ENCODE measurements around the gene RGCC. TPM values are rescaled to one million over a fixed set of nuclear protein-coding genes. Genes with fewer than 3 reads are reported as not detected.

RGCC gene
- polyA plus RNA-seq, 4 donors: 2.2 to 10.8 (median 7.2) TPM

DNA sequence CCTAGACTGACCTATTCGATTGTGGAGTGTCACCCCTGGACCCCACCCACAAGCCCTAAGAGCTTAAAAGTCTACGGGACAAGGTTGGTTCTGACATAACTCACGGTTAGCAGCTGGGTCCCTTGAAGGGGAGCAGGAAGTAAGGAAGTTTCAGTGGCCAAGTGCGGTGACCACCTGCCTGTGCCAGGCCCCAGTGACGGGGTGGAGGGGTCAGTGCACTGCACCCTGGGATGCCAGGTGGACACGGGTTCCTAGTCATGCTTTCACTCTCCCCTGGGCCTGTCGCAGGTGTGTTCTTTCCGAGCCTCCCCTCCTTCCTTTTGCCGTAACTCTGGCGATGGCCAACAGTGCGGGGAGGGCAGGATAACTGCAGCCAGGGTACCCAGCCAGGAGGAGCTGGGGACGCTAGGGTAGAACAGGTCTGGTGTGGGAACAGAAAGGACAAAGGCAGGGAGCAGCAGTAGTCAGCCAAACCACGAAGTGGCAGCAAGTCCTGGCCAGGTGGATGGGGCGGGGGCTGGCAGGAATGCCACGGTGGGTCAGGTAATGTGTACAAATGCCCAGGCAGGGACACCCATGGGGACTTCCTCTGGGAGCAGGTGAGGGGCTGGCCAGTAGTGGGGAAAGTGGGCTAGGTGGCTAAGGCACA is 58.3 kb downstream of the RGCC start:
- Histone ChIP-seq H3K27ac (ENCODE audit: low read depth in 1 of 3, low read length in 2 of 3) (no peak overlapping the region), H3K36me3 (ENCODE audit: control insufficient read depth in 3 of 3, insufficient read depth in 2 of 3, low read depth in 1 of 3, low read length in 3 of 3) (no peaks in the 10 kb centered on the region), H3K4me1 (ENCODE audit: control insufficient read depth in 3 of 3, insufficient read depth in 2 of 3, low read depth in 1 of 3, low read length in 2 of 3) (no peaks in the 10 kb centered on the region), H3K27me3 (ENCODE audit: control insufficient read depth in 3 of 3, insufficient read depth in 3 of 3, low read length in 3 of 3) (no peaks in the 10 kb centered on the region), H3K4me3 (ENCODE audit: low read depth in 1 of 3, low read length in 3 of 3) (no peak overlapping the region), H3K9me3 (ENCODE audit: control insufficient read depth in 2 of 2, insufficient read depth in 1 of 2, low read depth in 1 of 2, low read length in 1 of 2) (peaks cover 0 to 7% of the 10 kb centered on the region in 2 donors)
- 85 to 88% (median 86%) methylated on average over 15 of the region's 15 CpGs for WGBS, 3 donors
- FAIRE-seq (no peak), DNase-seq (no peak)

DNA sequence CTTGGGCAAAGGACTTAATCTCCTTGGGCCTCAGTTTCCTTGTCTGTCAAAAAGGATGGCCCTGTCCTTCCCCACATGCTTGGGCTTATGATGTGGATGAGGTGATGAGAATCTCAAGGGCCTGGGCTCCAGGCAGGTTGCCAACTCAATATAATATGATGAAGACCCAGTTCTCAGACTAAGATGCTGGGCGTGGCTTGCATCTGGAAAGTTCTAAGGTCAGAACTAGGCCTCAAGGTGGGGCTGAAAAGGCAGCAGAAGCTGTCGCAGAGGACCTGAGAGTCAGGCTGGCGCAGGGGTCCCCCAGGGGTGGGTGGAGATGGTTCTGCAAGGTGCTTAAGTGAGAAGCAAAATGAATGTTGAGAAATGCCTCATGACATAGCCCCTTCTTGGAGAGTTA is 58.8 kb downstream of the RGCC start:
- H3K27me3 ChIP-seq (ENCODE audit: control insufficient read depth in 3 of 3, insufficient read depth in 3 of 3, low read length in 3 of 3): no peaks in the 10 kb centered on the region
- DNase-seq: no peak
- H3K27ac ChIP-seq (ENCODE audit: low read depth in 1 of 3, low read length in 2 of 3): no peak overlapping the region
- H3K4me1 ChIP-seq (ENCODE audit: control insufficient read depth in 3 of 3, insufficient read depth in 2 of 3, low read depth in 1 of 3, low read length in 2 of 3): no peaks in the 10 kb centered on the region
- no peaks in the 10 kb centered on the region for H3K36me3 ChIP-seq (ENCODE audit: control insufficient read depth in 3 of 3, insufficient read depth in 2 of 3, low read depth in 1 of 3, low read length in 3 of 3)
- WGBS, 3 donors: 81 to 88% (median 85%) methylated on average over 3 of the region's 3 CpGs
- FAIRE-seq: no peak
- no peak overlapping the region for H3K4me3 ChIP-seq (ENCODE audit: low read depth in 1 of 3, low read length in 3 of 3)
- peaks cover 0 to 7% of the 10 kb centered on the region in 2 donors for H3K9me3 ChIP-seq (ENCODE audit: control insufficient read depth in 2 of 2, insufficient read depth in 1 of 2, low read depth in 1 of 2, low read length in 1 of 2)

DNA sequence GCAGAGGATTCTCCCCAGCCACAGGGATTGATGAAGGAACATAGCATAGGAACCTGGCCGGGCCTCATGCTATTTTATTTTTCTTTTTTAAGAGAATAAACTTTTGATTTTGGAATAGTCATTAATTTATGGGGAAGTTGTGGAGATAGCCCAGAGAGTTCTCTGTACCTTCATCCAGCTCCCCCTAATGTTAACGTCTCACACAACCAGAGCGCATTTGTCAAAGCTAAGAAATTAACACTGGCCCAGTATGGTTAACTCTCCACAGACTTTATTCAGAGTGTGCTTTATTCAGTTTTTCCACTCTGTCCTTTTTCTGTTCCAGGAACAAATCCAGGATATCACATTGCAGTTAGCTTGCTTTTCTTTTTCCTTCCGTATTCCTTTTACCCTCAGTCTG is 59.4 kb downstream of the RGCC start:
- peaks cover 0 to 7% of the 10 kb centered on the region in 2 donors for H3K9me3 ChIP-seq (ENCODE audit: control insufficient read depth in 2 of 2, insufficient read depth in 1 of 2, low read depth in 1 of 2, low read length in 1 of 2)
- H3K36me3 ChIP-seq (ENCODE audit: control insufficient read depth in 3 of 3, insufficient read depth in 2 of 3, low read depth in 1 of 3, low read length in 3 of 3): no peaks in the 10 kb centered on the region
- no peaks in the 10 kb centered on the region for H3K27me3 ChIP-seq (ENCODE audit: control insufficient read depth in 3 of 3, insufficient read depth in 3 of 3, low read length in 3 of 3)
- FAIRE-seq (no peak), DNase-seq (no peak)
- H3K4me3 ChIP-seq (ENCODE audit: low read depth in 1 of 3, low read length in 3 of 3): no peak overlapping the region
- H3K4me1 ChIP-seq (ENCODE audit: control insufficient read depth in 3 of 3, insufficient read depth in 2 of 3, low read depth in 1 of 3, low read length in 2 of 3): no peaks in the 10 kb centered on the region
- no peak overlapping the region for H3K27ac ChIP-seq (ENCODE audit: low read depth in 1 of 3, low read length in 2 of 3)
- WGBS, 3 donors: 94 to 96% (median 96%) methylated on average over 4 of the region's 4 CpGs

- 81 to 89% (median 88%) methylated on average over 7 of the region's 7 CpGs for WGBS, 3 donors
- H3K27me3 ChIP-seq (ENCODE audit: control insufficient read depth in 3 of 3, insufficient read depth in 3 of 3, low read length in 3 of 3): no peaks in the 10 kb centered on the region
- no peak overlapping the region for H3K27ac ChIP-seq (ENCODE audit: low read depth in 1 of 3, low read length in 2 of 3)
- H3K9me3 ChIP-seq (ENCODE audit: control insufficient read depth in 2 of 2, insufficient read depth in 1 of 2, low read depth in 1 of 2, low read length in 1 of 2): peaks cover 0 to 2% of the 10 kb centered on the region in 2 donors
- DNase-seq (no peak), FAIRE-seq (no peak)
- H3K36me3 ChIP-seq (ENCODE audit: control insufficient read depth in 3 of 3, insufficient read depth in 2 of 3, low read depth in 1 of 3, low read length in 3 of 3): no peaks in the 10 kb centered on the region
- H3K4me3 ChIP-seq (ENCODE audit: low read depth in 1 of 3, low read length in 3 of 3): no peak overlapping the region
- H3K4me1 ChIP-seq (ENCODE audit: control insufficient read depth in 3 of 3, insufficient read depth in 2 of 3, low read depth in 1 of 3, low read length in 2 of 3): no peaks in the 10 kb centered on the region
Observed at GRCh38 chr13:41520016-41520659, 62.8 kb downstream of the RGCC start.

Other genes starting within 250 kb of the RGCC start
- 10 to 100 TPM in 3 of 4 donors, 1 to 10 TPM in 1; 10.0 to 14.9 (median 12.5) TPM for gene MTRF1, start 194.0 kb upstream of the RGCC start, polyA plus RNA-seq
- gene NAA16, start 146.3 kb upstream of the RGCC start, polyA plus RNA-seq: 10 to 100 TPM in 1 of 4 donors, 1 to 10 TPM in 3; 5.1 to 20.8 (median 6.4) TPM

Measured in small intestine (tissue), 7 donors.